SH-SY5Y (cell line): Measurements from ENCODE around the gene FMN2.

Experiments used
- GATA2 ChIP-seq: IDR thresholded peaks from 2 replicates; pipeline ENCODE4 v1.6.1; 2011; ENCODE audit warnings: mild to moderate bottlenecking, low read depth, low read length
- GATA3 ChIP-seq: IDR thresholded peaks from 2 replicates; pipeline ENCODE4 v1.6.1; 2011; ENCODE audit warnings: low read depth, mild to moderate bottlenecking, low read length, moderate library complexity

DNA sequence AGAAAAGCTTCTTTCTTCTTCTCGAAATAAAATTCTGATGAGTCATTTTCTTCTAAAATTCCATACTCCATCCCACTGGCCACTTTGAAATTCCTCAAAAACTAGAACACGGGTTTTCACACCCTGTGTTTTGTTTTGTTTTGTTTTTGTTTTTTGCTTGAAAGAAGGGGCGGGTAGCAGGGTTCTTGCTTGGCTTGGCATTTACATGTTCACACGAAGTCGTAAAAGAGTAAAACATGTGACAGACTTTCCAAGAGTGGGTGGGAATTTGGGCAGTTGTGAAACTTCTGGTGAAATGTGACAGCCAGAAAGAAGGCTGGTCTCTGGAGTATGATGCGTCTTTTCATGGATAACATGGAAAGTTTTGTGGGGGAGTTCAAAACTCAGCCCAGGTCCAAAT lies 47.1 kb upstream of the FMN2 start:
- TF ChIP-seq GATA2 (no peak), GATA3 (no peak)
